Lung (tissue), 12 donors: ENCODE measurements around the gene STARD13. TPM values are rescaled to one million over a fixed set of nuclear protein-coding genes. Genes with fewer than 3 reads are reported as not detected.
A peak's percentile ranks its signal among the peaks of the same experiment; 100 is the strongest.

Experiments used
- ATAC-seq: fragments of 200-7000 bp; cut with Tn5 transposase; one replicate; pipeline ENCODE4 v1.9.1; 2020; ENCODE audit warnings: moderate number of reproducible peaks; ENCODE audit not compliant: insufficient read depth, low FRiP score
- DNase-seq, 3 donors: peaks; one replicate each; pipeline ENCODE4 v3.0.0-alpha.2; 2013 to 2017
- H3K27ac ChIP-seq, 2 donors: one replicate each; pipeline ENCODE4 v1.5.1; 2013; ENCODE audit warnings: mild to moderate bottlenecking in 2 of 2, moderate library complexity in 2 of 2, control low read depth in 1 of 2, inconsistent platforms in 1 of 2, low read depth in 1 of 2, low read length in 1 of 2
- H3K27me3 ChIP-seq, 3 donors: one replicate each; pipeline ENCODE4 v1.5.1; 2013; ENCODE audit warnings: low read length in 2 of 3; ENCODE audit not compliant: control insufficient read depth in 3 of 3, insufficient read depth in 3 of 3
- H3K36me3 ChIP-seq, 4 donors: one replicate each; pipeline ENCODE4 v1.5.1; 2013; ENCODE audit warnings: low read length in 4 of 4, mild to moderate bottlenecking in 1 of 4, moderate library complexity in 1 of 4; ENCODE audit not compliant: control insufficient read depth in 4 of 4, insufficient read depth in 4 of 4
- H3K4me1 ChIP-seq, 5 donors: one replicate each; pipeline ENCODE4 v1.5.1; 2013; ENCODE audit warnings: low read length in 5 of 5, mild to moderate bottlenecking in 2 of 5, moderate library complexity in 1 of 5; ENCODE audit not compliant: control insufficient read depth in 5 of 5, insufficient read depth in 5 of 5
- H3K4me3 ChIP-seq: one replicate; pipeline ENCODE4 v1.5.1; 2013; ENCODE audit warnings: mild to moderate bottlenecking, control low read depth, moderate library complexity
- H3K9ac ChIP-seq, 2 donors: one replicate each; pipeline ENCODE4 v1.5.1; 2013; ENCODE audit warnings: low read length in 2 of 2, control low read depth in 1 of 2; ENCODE audit not compliant: insufficient read depth in 1 of 2
- H3K9me3 ChIP-seq, 4 donors: one replicate each; pipeline ENCODE4 v1.5.1; 2013; ENCODE audit warnings: low read length in 3 of 4, mild to moderate bottlenecking in 1 of 4, moderate library complexity in 1 of 4; ENCODE audit not compliant: control insufficient read depth in 4 of 4, insufficient read depth in 3 of 4
- CTCF ChIP-seq: IDR thresholded peaks from 2 replicates; pipeline ENCODE4 v1.5.1; 2012; ENCODE audit warnings: mild to moderate bottlenecking; ENCODE audit errors: control extremely low read depth, extremely low read depth
- WGBS, 2 donors: extraction: QIAGEN DNeasy Blood & Tissue Kit; methylation state at CpG; one replicate each; pipeline ENCODE4 v1.1.7; 2013; 5-methylcytosine and 5-hydroxymethylcytosine counted together
- polyA plus RNA-seq, 2 donors: library from polyadenylated mRNA; stranded (reverse); fragments of 200-250 nt; gene quantifications; one replicate each; pipeline ENCODE4 v1.2.1, GENCODE V29; 2013
- total RNA-seq, 2 donors: library from RNA; depleted of rRNA in 1 of 2; stranded (reverse); fragments of >200 nt in 1 of 2; gene quantifications; one replicate each; pipeline ENCODE4 v1.2.1, GENCODE V29; 2014 to 2021
- donor health status: control.
- donor health status: control.
- donor health status: Bipolar disorder and iron deficiency.
- donor health status: healthy.
- donor health status: DM: yes; HTN: yes; CAD: no.

STARD13 gene
- total and polyA plus RNA-seq, 4 donors, result 7.9 to 91.6 (median 29.7) TPM

- DNase-seq (no peak), ATAC-seq (no peak)
- TF ChIP-seq CTCF, result no peak
- Histone ChIP-seq H3K27me3 (no peaks in the 10 kb centered on the region), H3K9ac (no peak overlapping the region), H3K4me3 (no peak overlapping the region), H3K4me1 (peaks cover 7 to 65% (median 42%) of the 10 kb centered on the region in 5 donors), H3K9me3 (no peaks in the 10 kb centered on the region), H3K36me3 (peaks cover 0 to 3% (median 0%) of the 10 kb centered on the region in 4 donors), H3K27ac (no peak overlapping the region)
- 93 to 100% methylated on average over 3 of the region's 3 CpGs for WGBS, 2 donors
Observed at GRCh38 chr13:33256148-33256840, 29.3 kb downstream of the STARD13 start.

- TF ChIP-seq CTCF, result no peak
- 87 to 89% methylated on average over 4 of the region's 4 CpGs for WGBS, 2 donors
- peaks cover 9 to 31% (median 22%) of the 10 kb centered on the region in 5 donors for H3K4me1 ChIP-seq
Observed at GRCh38 chr13:33252135-33252534, 33.4 kb downstream of the STARD13 start.

GRCh38 chr13:33251131-33251661 lies 34.4 kb downstream of the STARD13 start:
- no peak overlapping the region for H3K4me3 ChIP-seq
- H3K27me3 ChIP-seq, result no peaks in the 10 kb centered on the region
- no peaks in the 10 kb centered on the region for H3K9me3 ChIP-seq
- peak; percentile 39 for ATAC-seq
- 24 to 36% methylated on average over 2 of the region's 2 CpGs for WGBS, 2 donors
- H3K9ac ChIP-seq, result no peak overlapping the region
- peak; percentile 78 to 86 (median 86) for DNase-seq
- peak overlapping the region in 1 of 2 donors; percentile 84 for H3K27ac ChIP-seq
- peaks cover 0 to 3% (median 0%) of the 10 kb centered on the region in 4 donors for H3K36me3 ChIP-seq
- no peak for TF ChIP-seq CTCF
- peaks cover 9 to 29% (median 20%) of the 10 kb centered on the region in 5 donors for H3K4me1 ChIP-seq

More at GRCh38 chr13:33252135-33252534, 33.4 kb downstream of the STARD13 start:
- ATAC-seq (no peak), DNase-seq (peak in 2 of 3 donors; percentile 54 to 64)
- Histone ChIP-seq H3K36me3 (peaks cover 0 to 3% (median 0%) of the 10 kb centered on the region in 4 donors), H3K27ac (peak overlapping the region in 1 of 2 donors; percentile 88), H3K4me3 (no peak overlapping the region), H3K9ac (no peak overlapping the region), H3K9me3 (no peaks in the 10 kb centered on the region), H3K27me3 (no peaks in the 10 kb centered on the region)
